NCI-H2196 (cell line): ENCODE measurements around the gene ITGB8.

Experiments
- DNase-seq: peaks from one replicate; lab custom pipeline; 2025; ENCODE audit not compliant: unreplicated experiment; lab: John Stamatoyannopoulos, UW

ITGB8 gene

GRCh38 chr7:20307901-20308300 lies 22.8 kb upstream of the ITGB8 start:
- DNase-seq = peak; percentile 35

GRCh38 chr7:20310301-20310700 lies 20.4 kb upstream of the ITGB8 start:
- DNase-seq = no peak

- DNase-seq = peak; percentile 37
These were observed 19.5 kb upstream of the ITGB8 start for GRCh38 chr7:20310963-20311742.

GRCh38 chr7:20311743-20312042 lies 19.0 kb upstream of the ITGB8 start:
- no peak for DNase-seq

- no peak for DNase-seq
These were observed 18.1 kb upstream of the ITGB8 start for GRCh38 chr7:20312562-20312961.

GRCh38 chr7:20313626-20314025 lies 17.1 kb upstream of the ITGB8 start:
- no peak for DNase-seq

- no peak for DNase-seq
These were observed 16.5 kb upstream of the ITGB8 start for GRCh38 chr7:20314198-20314597.

GRCh38 chr7:20316706-20317105 lies 14.0 kb upstream of the ITGB8 start:
- DNase-seq = no peak

- no peak for DNase-seq
These were observed 13.3 kb upstream of the ITGB8 start for GRCh38 chr7:20317413-20317812.

- DNase-seq = no peak
These were observed 11.8 kb upstream of the ITGB8 start for GRCh38 chr7:20318933-20319332.

- DNase-seq = no peak
These were observed 10.4 kb upstream of the ITGB8 start for GRCh38 chr7:20320322-20320721.

GRCh38 chr7:20320786-20321185 lies 9.9 kb upstream of the ITGB8 start:
- DNase-seq = no peak

GRCh38 chr7:20323595-20323994 lies 7.1 kb upstream of the ITGB8 start:
- DNase-seq = no peak

GRCh38 chr7:20326342-20326741 lies 4.4 kb upstream of the ITGB8 start:
- DNase-seq = no peak

- DNase-seq = no peak
These were observed 3.6 kb upstream of the ITGB8 start for GRCh38 chr7:20327055-20327454.

GRCh38 chr7:20328027-20328426 lies 2.7 kb upstream of the ITGB8 start:
- no peak for DNase-seq

GRCh38 chr7:20328692-20329091 lies 2.0 kb upstream of the ITGB8 start:
- no peak for DNase-seq

GRCh38 chr7:20329389-20330238 lies 1.1 kb upstream of the ITGB8 start:
- DNase-seq = peak; percentile 77

- peak; percentile 44 for DNase-seq
These were observed 519 bp downstream of the ITGB8 start for GRCh38 chr7:20330928-20331909.

GRCh38 chr7:20331910-20332813 lies 1.5 kb downstream of the ITGB8 start:
- peak; percentile 44 for DNase-seq
